Left lung (tissue), 10 donors: ENCODE measurements around the gene CYFIP1. TPM values are rescaled to one million over a fixed set of nuclear protein-coding genes. Genes with fewer than 3 reads are reported as not detected.
"Not testable (repeated sequence)": the region's sequence is repeated elsewhere in the genome, so short reads cannot be mapped to it uniquely, and the experiment has no call there.

Source experiments
- ATAC-seq: fragments of 200-7000 bp; cut with Tn5 transposase; one replicate; pipeline ENCODE4 v1.9.1; 2020; ENCODE audit warnings: moderate library complexity
- DNase-seq, 4 donors: peaks; one replicate each; pipeline ENCODE4 v3.0.0-alpha.2; 2013 to 2020
- H3K27ac ChIP-seq, 2 donors: fragments of 200-600 bp; sonication (generic) in 1 of 2; one replicate each; pipeline versions ENCODE4 v1.5.0 to v1.8.0; 2020 to 2021
- H3K27me3 ChIP-seq, 2 donors: fragments of 200-600 bp; sonication (generic) in 1 of 2; one replicate each; pipeline versions ENCODE4 v1.5.0 to v1.8.0; 2020 to 2021
- H3K36me3 ChIP-seq, 2 donors: fragments of 200-600 bp; sonication (generic) in 1 of 2; one replicate each; pipeline versions ENCODE4 v1.5.0 to v1.8.0; 2020 to 2021
- H3K4me1 ChIP-seq, 2 donors: fragments of 200-600 bp; one replicate each; pipeline ENCODE4 v1.8.0; 2021
- H3K4me3 ChIP-seq, 2 donors: fragments of 200-600 bp; sonication (generic) in 1 of 2; one replicate each; pipeline versions ENCODE4 v1.5.0 to v1.8.0; 2020 to 2021; ENCODE audit warnings: mild to moderate bottlenecking in 1 of 2
- H3K9me3 ChIP-seq, 2 donors: fragments of 200-600 bp; sonication (generic) in 1 of 2; one replicate each; pipeline versions ENCODE4 v1.5.0 to v1.8.0; 2020 to 2021
- CTCF ChIP-seq, 2 donors: fragments of 200-600 bp; sonication (generic) in 1 of 2; IDR thresholded peaks; one replicate each; pipeline versions ENCODE4 v1.5.0 to v1.8.0; 2021; ENCODE audit warnings: antibody characterized with exemption in 2 of 2
- intact Hi-C, 2 donors: fragments of 100-400 bp; cut with DNase I; formaldehyde crosslinking; loops; one replicate each; pipeline versions ENCODE4 v1.11.2 to v1.14.2; 2022
- polyA plus RNA-seq, 6 donors: library from polyadenylated mRNA; unstranded; fragments of 120-200 nt; gene quantifications; one replicate each; pipeline ENCODE4 v1.2.1, GENCODE V29; 2013; ENCODE audit not compliant: insufficient read length in 6 of 6
- total RNA-seq, 2 donors: library from RNA; stranded (reverse); fragmentation: NEBNext Ultra II Directional; extraction: Animal tissue kit (Norgen Biotek cat#: 25700); gene quantifications; one replicate each; pipeline ENCODE4 v1.2.1, GENCODE V29; 2021
- donor health status: DM: no; HTN: yes; CAD: no.
- donor health status: DM: no; HTN: no; CAD: no.

The CYFIP1 gene
- total and polyA plus RNA-seq, 8 donors = 85.6 to 164 (median 92.3) TPM

DNA sequence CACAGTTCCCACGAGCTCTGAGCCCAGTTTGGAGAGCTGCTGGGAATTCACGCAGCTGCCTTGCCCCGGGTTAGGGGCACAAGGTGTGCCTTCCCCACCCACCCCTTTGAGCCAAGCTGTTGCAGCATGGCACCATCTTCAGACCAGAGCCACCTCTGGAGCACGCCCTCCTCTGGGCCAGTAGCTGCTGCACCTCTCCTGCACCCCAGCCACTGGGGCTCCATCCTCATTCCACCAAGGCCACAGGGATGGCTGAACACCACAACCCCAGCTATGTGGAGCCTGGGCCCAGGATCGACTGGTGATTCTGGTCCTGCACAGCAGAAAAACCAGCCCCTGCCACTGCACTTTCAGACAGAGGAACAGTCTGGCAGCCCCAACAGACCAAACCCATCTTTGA is 33.5 kb upstream of the CYFIP1 start:
- Histone ChIP-seq H3K9me3 (no peaks in the 10 kb centered on the region), H3K4me3 (no peak overlapping the region), H3K4me1 (no peaks in the 10 kb centered on the region), H3K36me3 (peaks cover 0 to 99% of the 10 kb centered on the region in 2 donors), H3K27me3 (no peaks in the 10 kb centered on the region), H3K27ac (no peak overlapping the region)
- TF ChIP-seq CTCF (IDR thresholded peaks at IDR 0.05) = no peak
- DNase-seq (no peak), ATAC-seq (no peak)
- intact Hi-C loops = no loop called here

GRCh38 chr15:23012616-23013015 is 32.4 kb upstream of the CYFIP1 start:
- intact Hi-C loops, DNase-seq, H3K9me3 ChIP-seq, H3K27ac ChIP-seq, H3K4me3 ChIP-seq, H3K4me1 ChIP-seq, H3K27me3 ChIP-seq, ATAC-seq: not testable (repeated sequence)
- peaks cover 0 to 99% of the 10 kb centered on the region in 2 donors for H3K36me3 ChIP-seq

DNA sequence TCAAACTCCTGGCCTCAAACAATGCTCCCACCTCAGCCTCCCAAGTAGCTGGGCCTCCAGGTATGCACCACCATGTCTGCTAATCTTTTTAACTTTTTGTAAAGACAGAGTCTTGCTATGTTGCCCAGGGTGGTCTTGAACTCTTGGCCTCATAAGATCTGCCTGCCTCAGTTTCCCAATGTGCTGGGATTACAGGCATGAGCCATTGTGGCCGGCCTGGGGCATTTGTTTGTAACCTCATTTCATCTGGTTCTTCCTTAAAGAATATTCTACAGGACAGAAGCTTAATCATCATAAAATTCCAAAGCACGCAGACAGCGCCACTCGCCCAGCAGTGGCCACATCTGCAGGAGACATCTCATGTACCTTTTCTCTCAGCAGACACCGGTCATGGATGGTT is 23.6 kb upstream of the CYFIP1 start:
- Histone ChIP-seq H3K4me3 (no peak overlapping the region), H3K9me3 (no peaks in the 10 kb centered on the region), H3K4me1 (no peaks in the 10 kb centered on the region), H3K36me3 (peaks cover 6 to 85% of the 10 kb centered on the region in 2 donors), H3K27me3 (no peaks in the 10 kb centered on the region), H3K27ac (no peak overlapping the region)
- ATAC-seq = no peak
- TF ChIP-seq CTCF (IDR thresholded peaks at IDR 0.05) = no peak
- intact Hi-C loops = no loop called here
- no peak for DNase-seq

DNA sequence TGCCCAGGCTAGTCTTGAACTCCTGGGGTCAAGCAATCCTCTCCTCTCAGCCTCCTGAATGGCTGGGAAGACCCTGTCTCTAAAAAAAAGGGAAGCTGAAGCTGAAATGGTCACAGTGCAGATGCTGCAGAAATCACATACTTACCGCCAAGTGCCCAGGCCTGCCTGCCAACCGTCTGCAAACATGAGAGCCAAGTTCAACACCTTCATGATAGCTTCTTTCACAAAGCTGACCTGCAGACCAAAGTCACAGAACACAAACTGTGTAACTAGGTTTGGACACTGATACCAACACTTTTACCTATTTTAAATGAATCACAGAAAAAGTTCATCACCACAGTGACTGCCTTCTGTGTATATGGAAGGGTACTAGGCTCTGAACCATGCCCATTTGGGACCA is 22.8 kb upstream of the CYFIP1 start:
- ATAC-seq = no peak
- intact Hi-C loops = no loop called here

GRCh38 chr15:22995795-22996194 is 15.6 kb upstream of the CYFIP1 start:
- TF ChIP-seq CTCF (IDR thresholded peaks at IDR 0.05) = no peak
- H3K4me3 ChIP-seq = no peak overlapping the region
- no peaks in the 10 kb centered on the region for H3K9me3 ChIP-seq
- intact Hi-C loops = no loop called here
- H3K36me3 ChIP-seq = peaks cover 0 to 56% of the 10 kb centered on the region in 2 donors
- no peak for ATAC-seq
- DNase-seq = no peak
- H3K27me3 ChIP-seq = no peaks in the 10 kb centered on the region
- H3K27ac ChIP-seq = no peak overlapping the region
- no peaks in the 10 kb centered on the region for H3K4me1 ChIP-seq

More for the DNA sequence above, 22.8 kb upstream of the CYFIP1 start:
- DNase-seq = no peak
- TF ChIP-seq CTCF (IDR thresholded peaks at IDR 0.05) = no peak
- Histone ChIP-seq H3K4me3 (no peak overlapping the region), H3K4me1 (no peaks in the 10 kb centered on the region), H3K27me3 (no peaks in the 10 kb centered on the region), H3K9me3 (no peaks in the 10 kb centered on the region), H3K27ac (no peak overlapping the region), H3K36me3 (peaks cover 6 to 84% of the 10 kb centered on the region in 2 donors)

DNA sequence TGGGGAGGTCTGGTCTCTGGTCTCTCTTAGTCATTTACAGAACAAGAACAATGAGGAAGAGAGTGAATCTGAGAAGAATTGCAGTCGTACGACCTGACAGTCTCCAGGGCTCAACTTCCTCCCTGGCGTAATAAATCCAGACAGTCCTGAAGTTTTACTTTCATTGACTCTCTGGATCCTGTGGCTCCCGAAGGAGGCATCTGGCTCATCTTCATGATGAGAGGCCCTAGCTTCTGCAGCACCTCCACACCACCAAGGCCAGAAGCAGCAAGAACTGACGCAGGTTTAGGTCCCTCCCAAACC is 11.8 kb upstream of the CYFIP1 start:
- Histone ChIP-seq H3K9me3 (no peaks in the 10 kb centered on the region), H3K27ac (no peak overlapping the region), H3K4me3 (no peak overlapping the region), H3K4me1 (no peaks in the 10 kb centered on the region), H3K36me3 (peaks cover 0 to 28% of the 10 kb centered on the region in 2 donors), H3K27me3 (no peaks in the 10 kb centered on the region)
- TF ChIP-seq CTCF (IDR thresholded peaks at IDR 0.05) = no peak
- intact Hi-C loops = no loop called here
- DNase-seq = no peak
- no peak for ATAC-seq
